ENCODE measurements around the gene NANOS2.

DNA sequence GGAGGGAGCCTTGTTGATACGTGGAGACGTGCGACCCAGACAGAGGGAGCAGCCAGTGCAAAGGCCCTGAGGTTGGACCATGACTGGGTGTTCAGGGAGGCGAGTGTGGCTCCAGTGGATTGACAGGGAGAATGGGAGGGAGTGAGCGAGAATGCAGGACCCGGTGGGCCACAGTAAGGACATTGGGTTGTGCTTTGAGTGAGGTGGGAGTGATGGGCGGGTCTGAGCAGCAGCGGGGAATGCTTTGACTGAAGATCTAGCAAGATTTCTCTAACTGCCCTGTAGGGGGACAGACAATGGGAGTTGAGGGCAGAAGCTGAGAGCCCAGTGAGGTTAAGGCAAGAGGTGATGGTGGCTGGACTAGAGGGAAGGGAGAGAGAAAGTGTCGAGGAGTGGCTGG is 7.7 kb upstream of the NANOS2 start:
- TF ChIP-seq, protein P1, sequence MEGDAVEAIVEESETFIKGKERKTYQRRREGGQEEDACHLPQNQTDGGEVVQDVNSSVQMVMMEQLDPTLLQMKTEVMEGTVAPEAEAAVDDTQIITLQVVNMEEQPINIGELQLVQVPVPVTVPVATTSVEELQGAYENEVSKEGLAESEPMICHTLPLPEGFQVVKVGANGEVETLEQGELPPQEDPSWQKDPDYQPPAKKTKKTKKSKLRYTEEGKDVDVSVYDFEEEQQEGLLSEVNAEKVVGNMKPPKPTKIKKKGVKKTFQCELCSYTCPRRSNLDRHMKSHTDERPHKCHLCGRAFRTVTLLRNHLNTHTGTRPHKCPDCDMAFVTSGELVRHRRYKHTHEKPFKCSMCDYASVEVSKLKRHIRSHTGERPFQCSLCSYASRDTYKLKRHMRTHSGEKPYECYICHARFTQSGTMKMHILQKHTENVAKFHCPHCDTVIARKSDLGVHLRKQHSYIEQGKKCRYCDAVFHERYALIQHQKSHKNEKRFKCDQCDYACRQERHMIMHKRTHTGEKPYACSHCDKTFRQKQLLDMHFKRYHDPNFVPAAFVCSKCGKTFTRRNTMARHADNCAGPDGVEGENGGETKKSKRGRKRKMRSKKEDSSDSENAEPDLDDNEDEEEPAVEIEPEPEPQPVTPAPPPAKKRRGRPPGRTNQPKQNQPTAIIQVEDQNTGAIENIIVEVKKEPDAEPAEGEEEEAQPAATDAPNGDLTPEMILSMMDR (IDR thresholded peaks at IDR 0.05): peak; percentile 42
- TF ChIP-seq EZH2phosphoT487 (IDR thresholded peaks at IDR 0.05) (no peak), EZH2 (IDR thresholded peaks at IDR 0.05) (no peak)
